ENCODE measurements around the gene GSC2.

GRCh38 chr22:19142394-19142793, 7.7 kb downstream of the GSC2 start:
- no peak for TF ChIP-seq CTCF (IDR thresholded peaks at IDR 0.05; ENCODE audit: insufficient read depth, low read length)
- no peak for TF ChIP-seq REST (IDR thresholded peaks at IDR 0.05; ENCODE audit: insufficient replicate concordance, low read depth)
- no peak for TF ChIP-seq POLR2AphosphoS5 (IDR thresholded peaks at IDR 0.05; ENCODE audit: low read depth)

All from HL-60 (cell line).